Measurements from ENCODE around the gene A3GALT2.
"Not testable (repeated sequence)": the region's sequence is repeated elsewhere in the genome, so short reads cannot be mapped to it uniquely, and the experiment has no call there.

The A3GALT2 gene

GRCh38 chr1:33314416-33314815 is 6.5 kb downstream of the A3GALT2 start:
- no peak overlapping the region for H3K4me3 ChIP-seq (ENCODE audit: low read length)
- H3K27ac ChIP-seq (ENCODE audit: low read depth, low read length): no peak overlapping the region
- no peaks in the 10 kb centered on the region for H3K36me3 ChIP-seq (ENCODE audit: control insufficient read depth, insufficient read depth, low read length)
- H3K27me3 ChIP-seq (ENCODE audit: control insufficient read depth, insufficient read depth, low read length): no peaks in the 10 kb centered on the region
- H3K4me1 ChIP-seq (ENCODE audit: control insufficient read depth, insufficient read depth, low read length): no peaks in the 10 kb centered on the region
- no peak overlapping the region for H3K9ac ChIP-seq (ENCODE audit: low read length)

- no peak overlapping the region for H3K27ac ChIP-seq (ENCODE audit: low read depth, low read length)
- no peaks in the 10 kb centered on the region for H3K4me1 ChIP-seq (ENCODE audit: control insufficient read depth, insufficient read depth, low read length)
- H3K9ac ChIP-seq (ENCODE audit: low read length): no peak overlapping the region
- no peaks in the 10 kb centered on the region for H3K36me3 ChIP-seq (ENCODE audit: control insufficient read depth, insufficient read depth, low read length)
- H3K27me3 ChIP-seq (ENCODE audit: control insufficient read depth, insufficient read depth, low read length): no peaks in the 10 kb centered on the region
- no peak overlapping the region for H3K4me3 ChIP-seq (ENCODE audit: low read length)
Observed at GRCh38 chr1:33312413-33312749, 8.5 kb downstream of the A3GALT2 start.

GRCh38 chr1:33311706-33312412 is 9.0 kb downstream of the A3GALT2 start:
- Histone ChIP-seq H3K27ac (ENCODE audit: low read depth, low read length) (no peak overlapping the region), H3K36me3 (ENCODE audit: control insufficient read depth, insufficient read depth, low read length) (no peaks in the 10 kb centered on the region), H3K9ac (ENCODE audit: low read length) (no peak overlapping the region)

GRCh38 chr1:33310702-33311101 is 10.2 kb downstream of the A3GALT2 start:
- Histone ChIP-seq H3K36me3 (ENCODE audit: control insufficient read depth, insufficient read depth, low read length) (no peaks in the 10 kb centered on the region), H3K27me3 (ENCODE audit: control insufficient read depth, insufficient read depth, low read length) (no peaks in the 10 kb centered on the region), H3K27ac (ENCODE audit: low read depth, low read length) (no peak overlapping the region), H3K4me1 (ENCODE audit: control insufficient read depth, insufficient read depth, low read length) (peaks cover 4% of the 10 kb centered on the region), H3K4me3 (ENCODE audit: low read length) (no peak overlapping the region), H3K9ac (ENCODE audit: low read length) (no peak overlapping the region)

More at GRCh38 chr1:33311706-33312412, 9.0 kb downstream of the A3GALT2 start:
- no peak overlapping the region for H3K4me3 ChIP-seq (ENCODE audit: low read length)
- H3K27me3 ChIP-seq (ENCODE audit: control insufficient read depth, insufficient read depth, low read length): no peaks in the 10 kb centered on the region
- peaks cover 2% of the 10 kb centered on the region for H3K4me1 ChIP-seq (ENCODE audit: control insufficient read depth, insufficient read depth, low read length)

- not testable (repeated sequence) for H3K36me3 ChIP-seq (ENCODE audit: control insufficient read depth, insufficient read depth, low read length); H3K27ac ChIP-seq (ENCODE audit: low read depth, low read length); H3K27me3 ChIP-seq (ENCODE audit: control insufficient read depth, insufficient read depth, low read length); H3K4me3 ChIP-seq (ENCODE audit: low read length); H3K9ac ChIP-seq (ENCODE audit: low read length); H3K4me1 ChIP-seq (ENCODE audit: control insufficient read depth, insufficient read depth, low read length)
Observed at GRCh38 chr1:33309351-33309750, 11.5 kb downstream of the A3GALT2 start.

GRCh38 chr1:33307494-33307864 is 13.4 kb downstream of the A3GALT2 start:
- H3K4me1 ChIP-seq (ENCODE audit: control insufficient read depth, insufficient read depth, low read length): peaks cover 4% of the 10 kb centered on the region
- no peaks in the 10 kb centered on the region for H3K36me3 ChIP-seq (ENCODE audit: control insufficient read depth, insufficient read depth, low read length)
- H3K27me3 ChIP-seq (ENCODE audit: control insufficient read depth, insufficient read depth, low read length): no peaks in the 10 kb centered on the region
- no peak overlapping the region for H3K27ac ChIP-seq (ENCODE audit: low read depth, low read length)
- no peak overlapping the region for H3K9ac ChIP-seq (ENCODE audit: low read length)
- H3K4me3 ChIP-seq (ENCODE audit: low read length): no peak overlapping the region

- H3K9ac ChIP-seq (ENCODE audit: low read length): no peak overlapping the region
- H3K27ac ChIP-seq (ENCODE audit: low read depth, low read length): no peak overlapping the region
- H3K4me1 ChIP-seq (ENCODE audit: control insufficient read depth, insufficient read depth, low read length): peaks cover 4% of the 10 kb centered on the region
- H3K36me3 ChIP-seq (ENCODE audit: control insufficient read depth, insufficient read depth, low read length): no peaks in the 10 kb centered on the region
- H3K4me3 ChIP-seq (ENCODE audit: low read length): peak overlapping the region; percentile 58
- H3K27me3 ChIP-seq (ENCODE audit: control insufficient read depth, insufficient read depth, low read length): no peaks in the 10 kb centered on the region
Observed at GRCh38 chr1:33306653-33307493, 14.0 kb downstream of the A3GALT2 start.

GRCh38 chr1:33305816-33306652 is 14.9 kb downstream of the A3GALT2 start:
- Histone ChIP-seq H3K9ac (ENCODE audit: low read length) (no peak overlapping the region), H3K4me3 (ENCODE audit: low read length) (no peak overlapping the region)

GRCh38 chr1:33305016-33305415 is 15.9 kb downstream of the A3GALT2 start:
- Histone ChIP-seq H3K4me3 (ENCODE audit: low read length) (no peak overlapping the region), H3K27me3 (ENCODE audit: control insufficient read depth, insufficient read depth, low read length) (no peaks in the 10 kb centered on the region), H3K27ac (ENCODE audit: low read depth, low read length) (no peak overlapping the region), H3K9ac (ENCODE audit: low read length) (no peak overlapping the region), H3K4me1 (ENCODE audit: control insufficient read depth, insufficient read depth, low read length) (peaks cover 12% of the 10 kb centered on the region), H3K36me3 (ENCODE audit: control insufficient read depth, insufficient read depth, low read length) (no peaks in the 10 kb centered on the region)

More at GRCh38 chr1:33305816-33306652, 14.9 kb downstream of the A3GALT2 start:
- Histone ChIP-seq H3K4me1 (ENCODE audit: control insufficient read depth, insufficient read depth, low read length) (peaks cover 6% of the 10 kb centered on the region), H3K36me3 (ENCODE audit: control insufficient read depth, insufficient read depth, low read length) (no peaks in the 10 kb centered on the region), H3K27ac (ENCODE audit: low read depth, low read length) (no peak overlapping the region), H3K27me3 (ENCODE audit: control insufficient read depth, insufficient read depth, low read length) (no peaks in the 10 kb centered on the region)

- Histone ChIP-seq H3K27me3 (ENCODE audit: control insufficient read depth, insufficient read depth, low read length) (no peaks in the 10 kb centered on the region), H3K4me3 (ENCODE audit: low read length) (no peak overlapping the region), H3K27ac (ENCODE audit: low read depth, low read length) (no peak overlapping the region), H3K9ac (ENCODE audit: low read length) (no peak overlapping the region), H3K36me3 (ENCODE audit: control insufficient read depth, insufficient read depth, low read length) (no peaks in the 10 kb centered on the region), H3K4me1 (ENCODE audit: control insufficient read depth, insufficient read depth, low read length) (peaks cover 12% of the 10 kb centered on the region)
Observed at GRCh38 chr1:33302325-33302724, 18.6 kb downstream of the A3GALT2 start.

GRCh38 chr1:33301273-33301984 is 19.5 kb downstream of the A3GALT2 start:
- H3K4me3 ChIP-seq (ENCODE audit: low read length): no peak overlapping the region
- no peaks in the 10 kb centered on the region for H3K27me3 ChIP-seq (ENCODE audit: control insufficient read depth, insufficient read depth, low read length)
- no peaks in the 10 kb centered on the region for H3K36me3 ChIP-seq (ENCODE audit: control insufficient read depth, insufficient read depth, low read length)
- no peak overlapping the region for H3K27ac ChIP-seq (ENCODE audit: low read depth, low read length)
- peaks cover 8% of the 10 kb centered on the region for H3K4me1 ChIP-seq (ENCODE audit: control insufficient read depth, insufficient read depth, low read length)
- no peak overlapping the region for H3K9ac ChIP-seq (ENCODE audit: low read length)

- H3K27ac ChIP-seq (ENCODE audit: low read depth, low read length): peak overlapping the region; percentile 22
- no peak overlapping the region for H3K4me3 ChIP-seq (ENCODE audit: low read length)
- no peaks in the 10 kb centered on the region for H3K36me3 ChIP-seq (ENCODE audit: control insufficient read depth, insufficient read depth, low read length)
- no peak overlapping the region for H3K9ac ChIP-seq (ENCODE audit: low read length)
- H3K27me3 ChIP-seq (ENCODE audit: control insufficient read depth, insufficient read depth, low read length): no peaks in the 10 kb centered on the region
- peaks cover 8% of the 10 kb centered on the region for H3K4me1 ChIP-seq (ENCODE audit: control insufficient read depth, insufficient read depth, low read length)
Observed at GRCh38 chr1:33300673-33301072, 20.2 kb downstream of the A3GALT2 start.

All from rectal smooth muscle tissue (tissue), 1 donor.